RWPE2 (cell line): ENCODE results near the gene ARHGAP45.

Experiments used
- ATAC-seq: fragments of 200-7000 bp; cut with Tn5 transposase; 3 replicates; pipeline ENCODE4 v1.9.1; 2021; ENCODE audit warnings: low read depth
- DNase-seq: peaks from one replicate; pipeline ENCODE4 v3.0.0-alpha.2; 2020; ENCODE audit warnings: low spot score
- H3K27ac ChIP-seq: fragments of 450-650 bp; 2 replicates; pipeline ENCODE4 v1.5.1; 2017; ENCODE audit warnings: mild to moderate bottlenecking; ENCODE audit not compliant: poor library complexity, severe bottlenecking
- H3K27me3 ChIP-seq: fragments of 250-450 bp; sonication (Bioruptor Pico); 2 replicates; pipeline ENCODE4 v1.5.1; 2021; ENCODE audit warnings: mild to moderate bottlenecking, moderate library complexity; ENCODE audit not compliant: insufficient read depth, poor library complexity, severe bottlenecking
- H3K36me3 ChIP-seq: fragments of 250-450 bp; sonication (Bioruptor Pico); 2 replicates; pipeline ENCODE4 v1.5.1; 2020; ENCODE audit warnings: low read depth, mild to moderate bottlenecking, moderate library complexity
- H3K4me1 ChIP-seq: fragments of 250-450 bp; sonication (Bioruptor Pico); 2 replicates; pipeline ENCODE4 v1.5.1; 2021; ENCODE audit warnings: mild to moderate bottlenecking, moderate library complexity; ENCODE audit not compliant: insufficient read depth, poor library complexity, severe bottlenecking
- H3K4me3 ChIP-seq: fragments of 250-450 bp; sonication (Bioruptor Pico); 2 replicates; pipeline ENCODE4 v1.5.1; 2021; ENCODE audit warnings: mild to moderate bottlenecking, moderate library complexity; ENCODE audit not compliant: severe bottlenecking
- H3K9me3 ChIP-seq: fragments of 250-450 bp; sonication (Bioruptor Pico); 2 replicates; pipeline ENCODE4 v1.5.1; 2021; ENCODE audit warnings: mild to moderate bottlenecking, moderate library complexity; ENCODE audit not compliant: severe bottlenecking
- TF ChIP-seq, protein P1 (sequence below): fragments of 450-650 bp; IDR thresholded peaks from one replicate; pipeline ENCODE4 v1.5.1; 2017; ENCODE audit warnings: mild to moderate bottlenecking, moderate library complexity; ENCODE audit not compliant: poor library complexity, severe bottlenecking

The ARHGAP45 gene

GRCh38 chr19:1040476-1041271 lies 26.3 kb upstream of the ARHGAP45 start:
- Histone ChIP-seq H3K27ac (peak overlapping the region; percentile 58), H3K27me3 (no peaks in the 10 kb centered on the region), H3K36me3 (peaks cover 39% of the 10 kb centered on the region), H3K9me3 (no peaks in the 10 kb centered on the region), H3K4me1 (no peaks in the 10 kb centered on the region), H3K4me3 (peak overlapping the region; percentile 42)
- ATAC-seq (peak; percentile 55), DNase-seq (peak; percentile 88)
- TF ChIP-seq, protein P1, sequence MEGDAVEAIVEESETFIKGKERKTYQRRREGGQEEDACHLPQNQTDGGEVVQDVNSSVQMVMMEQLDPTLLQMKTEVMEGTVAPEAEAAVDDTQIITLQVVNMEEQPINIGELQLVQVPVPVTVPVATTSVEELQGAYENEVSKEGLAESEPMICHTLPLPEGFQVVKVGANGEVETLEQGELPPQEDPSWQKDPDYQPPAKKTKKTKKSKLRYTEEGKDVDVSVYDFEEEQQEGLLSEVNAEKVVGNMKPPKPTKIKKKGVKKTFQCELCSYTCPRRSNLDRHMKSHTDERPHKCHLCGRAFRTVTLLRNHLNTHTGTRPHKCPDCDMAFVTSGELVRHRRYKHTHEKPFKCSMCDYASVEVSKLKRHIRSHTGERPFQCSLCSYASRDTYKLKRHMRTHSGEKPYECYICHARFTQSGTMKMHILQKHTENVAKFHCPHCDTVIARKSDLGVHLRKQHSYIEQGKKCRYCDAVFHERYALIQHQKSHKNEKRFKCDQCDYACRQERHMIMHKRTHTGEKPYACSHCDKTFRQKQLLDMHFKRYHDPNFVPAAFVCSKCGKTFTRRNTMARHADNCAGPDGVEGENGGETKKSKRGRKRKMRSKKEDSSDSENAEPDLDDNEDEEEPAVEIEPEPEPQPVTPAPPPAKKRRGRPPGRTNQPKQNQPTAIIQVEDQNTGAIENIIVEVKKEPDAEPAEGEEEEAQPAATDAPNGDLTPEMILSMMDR = no peak

DNA sequence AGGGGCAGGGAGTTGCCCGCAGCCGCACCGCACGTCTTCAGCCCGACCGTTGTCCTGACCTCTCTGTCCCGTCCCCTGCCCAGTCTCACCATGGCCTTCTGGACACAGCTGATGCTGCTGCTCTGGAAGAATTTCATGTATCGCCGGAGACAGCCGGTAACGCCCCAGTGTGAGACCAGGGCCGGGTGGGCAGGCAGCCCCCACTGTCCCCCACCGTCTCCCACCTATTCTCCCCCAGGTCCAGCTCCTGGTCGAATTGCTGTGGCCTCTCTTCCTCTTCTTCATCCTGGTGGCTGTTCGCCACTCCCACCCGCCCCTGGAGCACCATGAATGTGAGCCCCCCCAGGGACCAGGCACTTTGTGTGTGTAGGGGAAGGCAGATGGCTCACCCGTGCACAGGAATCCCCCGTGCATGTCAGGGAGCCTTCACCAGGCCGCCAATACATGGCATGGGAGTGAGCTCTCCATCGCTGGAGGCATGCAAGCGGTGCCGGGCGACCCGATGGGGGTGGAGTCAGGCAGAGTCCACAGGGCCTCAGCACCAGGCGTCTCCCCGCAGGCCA lies 25.6 kb upstream of the ARHGAP45 start:
- TF ChIP-seq, protein P1 = no peak
- no peaks in the 10 kb centered on the region for H3K9me3 ChIP-seq
- no peak overlapping the region for H3K4me3 ChIP-seq
- DNase-seq (no peak), ATAC-seq (no peak)
- no peak overlapping the region for H3K27ac ChIP-seq
- H3K27me3 ChIP-seq = no peaks in the 10 kb centered on the region
- no peaks in the 10 kb centered on the region for H3K4me1 ChIP-seq
- peaks cover 32% of the 10 kb centered on the region for H3K36me3 ChIP-seq

GRCh38 chr19:1041835-1042685 lies 24.9 kb upstream of the ARHGAP45 start:
- H3K4me3 ChIP-seq = no peak overlapping the region
- no peaks in the 10 kb centered on the region for H3K4me1 ChIP-seq

DNA sequence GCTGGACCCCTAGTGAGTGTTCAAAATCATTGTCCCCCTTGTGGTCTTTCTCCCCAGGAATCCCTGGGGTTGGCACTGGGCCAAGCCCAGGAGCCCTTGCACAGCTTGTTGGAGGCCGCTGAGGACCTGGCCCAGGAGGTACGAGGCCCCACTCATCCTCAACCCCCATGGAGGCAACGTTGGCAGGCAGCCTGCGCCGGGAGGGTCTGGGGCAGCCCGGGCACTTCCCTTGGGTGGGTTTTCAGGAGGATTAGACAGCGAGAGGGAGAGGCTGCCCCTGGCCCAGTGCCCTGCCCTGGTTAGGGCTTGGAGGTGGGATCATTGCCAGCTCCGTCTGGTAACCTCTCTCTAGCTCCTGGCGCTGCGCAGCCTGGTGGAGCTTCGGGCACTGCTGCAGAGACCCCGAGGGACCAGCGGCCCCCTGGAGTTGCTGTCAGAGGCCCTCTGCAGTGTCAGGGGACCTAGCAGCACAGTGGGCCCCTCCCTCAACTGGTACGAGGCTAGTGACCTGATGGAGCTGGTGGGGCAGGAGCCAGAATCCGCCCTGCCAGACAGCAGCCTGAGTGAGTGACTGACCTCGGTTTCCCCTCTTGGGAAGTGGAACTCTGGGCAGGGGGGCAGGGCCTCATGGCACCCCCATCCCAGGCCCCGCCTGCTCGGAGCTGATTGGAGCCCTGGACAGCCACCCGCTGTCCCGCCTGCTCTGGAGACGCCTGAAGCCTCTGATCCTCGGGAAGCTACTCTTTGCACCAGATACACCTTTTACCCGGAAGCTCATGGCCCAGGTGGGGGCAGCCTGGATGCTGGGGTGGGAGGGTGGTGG lies 24.1 kb upstream of the ARHGAP45 start:
- no peak for ATAC-seq
- Histone ChIP-seq H3K36me3 (peaks cover 17% of the 10 kb centered on the region), H3K27ac (no peak overlapping the region), H3K4me1 (no peaks in the 10 kb centered on the region), H3K27me3 (no peaks in the 10 kb centered on the region), H3K9me3 (no peaks in the 10 kb centered on the region), H3K4me3 (no peak overlapping the region)
- no peak for DNase-seq
- TF ChIP-seq, protein P1 = no peak

More at GRCh38 chr19:1041835-1042685, 24.9 kb upstream of the ARHGAP45 start:
- ATAC-seq (no peak), DNase-seq (peak; percentile 45)
- Histone ChIP-seq H3K9me3 (no peaks in the 10 kb centered on the region), H3K27ac (no peak overlapping the region), H3K36me3 (peaks cover 25% of the 10 kb centered on the region), H3K27me3 (no peaks in the 10 kb centered on the region)
- TF ChIP-seq, protein P1 = no peak
